Heart left ventricle (tissue), 16 donors: Measurements from ENCODE around the gene DHFR. TPM values are rescaled to one million over a fixed set of nuclear protein-coding genes. Genes with fewer than 3 reads are reported as not detected.

ENCODE experiments used
- ATAC-seq, 4 donors: fragments of 200-7000 bp; cut with Tn5 transposase; one replicate each; pipeline ENCODE4 v1.9.1; 2020 to 2022; ENCODE audit warnings: moderate library complexity in 4 of 4, mild to moderate bottlenecking in 3 of 4, moderate number of reproducible peaks in 1 of 4
- DNase-seq, 5 donors: peaks; one replicate each; pipeline ENCODE4 v3.0.0-alpha.2; 2020
- H3K27ac ChIP-seq, 12 donors: fragments of 200-600 bp; sonication (generic) in 4 of 12; one replicate each; pipeline versions ENCODE4 v1.5.0 to v1.8.0; 2016 to 2022; ENCODE audit warnings: mild to moderate bottlenecking in 2 of 12
- H3K27me3 ChIP-seq, 9 donors: fragments of 200-600 bp; sonication (generic) in 2 of 9; one replicate each; pipeline versions ENCODE4 v1.5.1 to v1.8.0; 2016 to 2022; ENCODE audit warnings: mild to moderate bottlenecking in 3 of 9
- H3K36me3 ChIP-seq, 9 donors: fragments of 200-600 bp; sonication (generic) in 2 of 9; one replicate each; pipeline versions ENCODE4 v1.5.0 to v1.8.0; 2018 to 2022; ENCODE audit warnings: mild to moderate bottlenecking in 2 of 9
- H3K4me1 ChIP-seq, 12 donors: fragments of 200-600 bp; sonication (generic) in 4 of 12; one replicate each; pipeline versions ENCODE4 v1.5.0 to v1.8.0; 2016 to 2022; ENCODE audit warnings: mild to moderate bottlenecking in 3 of 12
- H3K4me3 ChIP-seq, 12 donors: fragments of 200-600 bp; sonication (generic) in 4 of 12; one replicate each; pipeline versions ENCODE4 v1.5.0 to v1.8.0; 2017 to 2022; ENCODE audit warnings: mild to moderate bottlenecking in 9 of 12, moderate library complexity in 4 of 12
- H3K9me3 ChIP-seq, 12 donors: fragments of 200-600 bp; sonication (generic) in 4 of 12; one replicate each; pipeline versions ENCODE4 v1.5.0 to v1.8.0; 2016 to 2022; ENCODE audit warnings: mild to moderate bottlenecking in 1 of 12
- CTCF ChIP-seq, 12 donors: fragments of 200-600 bp; sonication (generic) in 4 of 12; IDR thresholded peaks; one replicate each; pipeline versions ENCODE4 v1.5.0 to v1.8.0; 2018 to 2022; ENCODE audit warnings: antibody characterized with exemption in 12 of 12, mild to moderate bottlenecking in 5 of 12
- POLR2A ChIP-seq, 2 donors: fragments of 450-650 bp; IDR thresholded peaks; one replicate each; pipeline ENCODE4 v1.6.1; 2017; ENCODE audit warnings: antibody characterized with exemption in 2 of 2, mild to moderate bottlenecking in 2 of 2, moderate library complexity in 2 of 2
- WGBS, 4 donors: extraction: QIAGEN DNeasy Blood & Tissue Kit in 2 of 4; methylation state at CpG; one replicate each; pipeline versions ENCODE4 v1.1.5 to v1.1.7; 2013 to 2018; 5-methylcytosine and 5-hydroxymethylcytosine counted together
- intact Hi-C, 10 donors: fragments of 100-400 bp; cut with DNase I; formaldehyde crosslinking; loops; one replicate each; pipeline versions ENCODE4 v1.11.1 to v1.14.2; 2022
- polyA plus RNA-seq, 2 donors: library from polyadenylated mRNA; stranded (reverse); fragments of 200-250 nt; gene quantifications; one replicate each; pipeline ENCODE4 v1.2.3, GENCODE V29; 2013
- total RNA-seq, 9 donors: library from RNA; depleted of rRNA in 2 of 9; stranded (reverse); fragments of >200 nt in 2 of 9; fragmentation: NEBNext Ultra II Directional in 3 of 9; extraction: Animal tissue kit (Norgen Biotek cat#: 25700) in 3 of 9; gene quantifications; one replicate each; pipeline versions ENCODE4 v1.1.0 to v1.2.4, GENCODE V29; 2016 to 2023
- donor health status: ischemic (EF 13 %, LVEDD 7.1; RV severe dilation, severe dysfunction).
- donor health status: healthy with polysubstance abuse.
- donor health status: DM: no; HTN: yes; CAD: no.
- donor health status: DM: no; HTN: no; CAD: no.
- donor health status: ischemic (EF 25% LVEDD 6.9; RV normal size, moderate dysfunction).
- donor health status: ischemic (EF 25% LVEDD 5.7; RV mildly dilated, moderate dysfunction).
- donor health status: healthy.
- donor health status: DM: yes; HTN: yes; CAD: no.
- donor health status: ischemic (EF 35%, LVEDD 5.7; RV mildly dilated, moderate dysfunction).
- donor health status: nonischemic (EF 11% LVEDD 7.7; RV severe dilation, severe dysfunction).
- donor health status: DM: yes; HTN: yes; CAD: no.
- donor health status: PGD.
- donor health status: ischemic (EF 29% LVEDD 5.4; RV normal size, mild dysfunction).
- donor health status: nonischemic (EF 23%, LVEDD 6.1; RV moderate dilation, normal function).

Gene DHFR
- total and polyA plus RNA-seq, 11 donors: 1.6 to 18.9 (median 9.6) TPM

- 91 to 96% (median 94%) methylated on average over 5 of the region's 5 CpGs for WGBS, 4 donors
- Histone ChIP-seq H3K4me1 (peaks cover 0 to 16% (median 8%) of the 10 kb centered on the region in 12 donors), H3K36me3 (peaks cover 0 to 78% (median 61%) of the 10 kb centered on the region in 9 donors), H3K27ac (no peak overlapping the region), H3K9me3 (no peaks in the 10 kb centered on the region), H3K4me3 (no peak overlapping the region), H3K27me3 (no peaks in the 10 kb centered on the region)
- no peak for DNase-seq
- intact Hi-C loops: no loop called here
- no peak for ATAC-seq
- no peak for TF ChIP-seq CTCF (IDR thresholded peaks at IDR 0.05)
- TF ChIP-seq POLR2A (IDR thresholded peaks at IDR 0.05): no peak
These were observed 4.3 kb upstream of the DHFR start for GRCh38 chr5:80659106-80659505.

DNA sequence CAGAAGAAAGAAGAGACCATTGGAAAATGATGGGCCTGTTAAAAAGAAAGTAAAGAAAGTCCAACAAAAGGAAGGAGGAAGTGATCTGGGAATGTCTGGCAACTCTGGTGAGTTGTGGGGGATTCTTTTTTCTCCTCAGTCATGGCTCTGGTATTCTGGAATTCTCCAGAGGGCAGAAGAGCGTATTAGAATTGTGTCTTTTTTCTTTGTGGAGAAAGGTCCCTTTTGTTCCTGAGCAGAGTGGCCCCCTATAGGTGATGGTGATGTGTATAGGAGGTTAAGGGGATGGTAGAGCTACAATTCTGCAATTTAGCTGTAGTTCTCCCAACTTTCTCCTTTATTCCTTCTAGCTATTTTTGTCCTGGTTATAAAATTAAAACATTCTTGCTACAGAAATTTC lies 1.6 kb upstream of the DHFR start:
- Histone ChIP-seq H3K4me3 (no peak overlapping the region), H3K36me3 (peaks cover 0 to 53% (median 46%) of the 10 kb centered on the region in 9 donors), H3K4me1 (peaks cover 3 to 30% (median 17%) of the 10 kb centered on the region in 12 donors), H3K27me3 (no peaks in the 10 kb centered on the region), H3K9me3 (no peaks in the 10 kb centered on the region), H3K27ac (no peak overlapping the region)
- 35 to 87% (median 61%) methylated on average over 1 of the region's 1 CpG for WGBS, 4 donors
- DNase-seq (no peak), ATAC-seq (no peak)
- intact Hi-C loops: no loop called here
- TF ChIP-seq CTCF (IDR thresholded peaks at IDR 0.05) (no peak), POLR2A (IDR thresholded peaks at IDR 0.05) (no peak)

DNA sequence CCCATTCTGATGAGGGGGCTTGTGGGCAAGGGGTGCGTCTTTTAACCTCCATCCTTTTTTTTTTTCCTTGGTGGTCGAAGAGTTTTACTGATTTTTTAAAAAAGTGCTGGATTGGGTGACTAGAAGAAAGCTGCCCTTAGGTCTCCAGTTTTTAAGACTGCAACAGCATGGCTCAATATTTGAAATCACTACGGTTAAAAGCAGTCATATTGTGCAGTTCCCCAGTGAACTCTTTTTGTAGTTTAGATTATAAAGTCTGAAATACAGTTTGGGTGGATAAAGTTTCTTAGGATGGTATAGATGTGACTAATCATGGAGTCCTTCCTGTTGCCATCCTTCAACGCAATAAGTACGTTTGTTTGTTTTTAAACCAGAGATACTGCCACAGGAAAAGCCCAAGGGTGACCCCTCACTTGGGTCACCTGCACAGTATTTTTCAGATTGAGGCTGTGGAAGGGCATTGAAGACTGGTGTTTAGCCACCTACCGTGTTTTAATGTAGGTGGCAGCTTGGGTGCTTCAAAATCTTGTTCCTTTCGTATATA lies 520 bp upstream of the DHFR start:
- no peak for ATAC-seq
- TF ChIP-seq CTCF (IDR thresholded peaks at IDR 0.05): no peak
- WGBS, 4 donors: 24 to 28% (median 26%) methylated on average over 7 of the region's 7 CpGs
- Histone ChIP-seq H3K27me3 (no peaks in the 10 kb centered on the region), H3K27ac (peak overlapping the region; percentile 37 to 99 (median 96)), H3K4me3 (peak overlapping the region; percentile 73 to 100 (median 98)), H3K4me1 (peaks cover 3 to 30% (median 17%) of the 10 kb centered on the region in 12 donors), H3K9me3 (no peaks in the 10 kb centered on the region), H3K36me3 (peaks cover 0 to 42% (median 35%) of the 10 kb centered on the region in 9 donors)
- intact Hi-C loops: no loop called here
- DNase-seq: no peak

GRCh38 chr5:80654054-80654390 lies 761 bp downstream of the DHFR start:
- TF ChIP-seq POLR2A (IDR thresholded peaks at IDR 0.05): no peak
- no peak for TF ChIP-seq CTCF (IDR thresholded peaks at IDR 0.05)
- ATAC-seq: no peak
- intact Hi-C loops: no loop called here
- 0 to 2% (median 1%) methylated on average over 7 to 24 of the region's 24 CpGs for WGBS, 4 donors
- Histone ChIP-seq H3K27me3 (no peaks in the 10 kb centered on the region), H3K27ac (peak overlapping the region in 2 of 12 donors; percentile 94 to 96), H3K4me1 (peaks cover 3 to 30% (median 17%) of the 10 kb centered on the region in 12 donors), H3K36me3 (peaks cover 0 to 30% (median 27%) of the 10 kb centered on the region in 9 donors), H3K9me3 (no peaks in the 10 kb centered on the region), H3K4me3 (peak overlapping the region; percentile 73 to 100 (median 98))
- DNase-seq: peak in 2 of 5 donors; percentile 18 to 63
